HG03175 (cell line): Measurements from ENCODE around the gene STX1B.
A peak's percentile ranks its signal among the peaks of the same experiment; 100 is the strongest.

Experiments used
- ATAC-seq: cut with Tn5 transposase; IDR thresholded peaks from one replicate; pipeline ENCODE4 v1.9.1; 2021; ENCODE audit warnings: mild to moderate bottlenecking, moderate library complexity; ENCODE audit not compliant: unreplicated experiment

STX1B gene

DNA sequence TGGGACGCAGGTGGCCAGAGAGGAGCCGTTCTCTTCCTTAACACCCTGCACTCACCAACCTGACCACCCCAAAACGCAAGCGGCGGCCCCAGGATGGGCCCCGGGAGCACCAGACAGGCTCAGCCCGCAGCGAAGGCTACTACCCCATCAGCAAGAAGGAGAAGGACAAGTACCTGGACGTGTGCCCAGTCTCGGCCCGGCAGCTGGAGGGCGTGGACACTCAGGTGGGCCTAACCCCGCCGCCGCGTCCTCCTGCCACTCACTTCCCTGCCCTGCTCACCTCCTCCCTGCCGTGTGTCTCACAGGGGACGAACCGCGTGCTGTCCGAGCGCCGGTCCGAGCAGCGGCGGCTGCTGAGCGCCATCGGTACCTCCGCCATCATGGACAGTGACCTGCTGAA, 30.0 kb downstream of the STX1B start:
- no peak for ATAC-seq

DNA sequence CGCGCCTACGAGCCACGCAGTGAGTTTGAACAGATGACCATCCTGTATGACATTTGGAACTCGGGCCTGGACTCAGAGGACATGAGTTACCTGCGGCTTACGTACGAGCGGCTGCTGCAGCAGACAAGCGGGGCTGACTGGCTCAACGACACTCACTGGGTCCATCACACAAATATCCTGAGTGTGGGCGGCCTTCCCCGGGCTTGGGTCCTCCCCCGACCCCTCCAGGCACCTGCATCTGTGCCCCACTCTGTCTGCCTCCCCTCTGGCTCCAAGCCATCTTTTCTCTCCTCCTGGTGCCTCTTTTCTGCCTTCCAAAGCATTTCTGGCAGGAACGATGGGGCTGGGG, 30.4 kb downstream of the STX1B start:
- ATAC-seq: no peak

DNA sequence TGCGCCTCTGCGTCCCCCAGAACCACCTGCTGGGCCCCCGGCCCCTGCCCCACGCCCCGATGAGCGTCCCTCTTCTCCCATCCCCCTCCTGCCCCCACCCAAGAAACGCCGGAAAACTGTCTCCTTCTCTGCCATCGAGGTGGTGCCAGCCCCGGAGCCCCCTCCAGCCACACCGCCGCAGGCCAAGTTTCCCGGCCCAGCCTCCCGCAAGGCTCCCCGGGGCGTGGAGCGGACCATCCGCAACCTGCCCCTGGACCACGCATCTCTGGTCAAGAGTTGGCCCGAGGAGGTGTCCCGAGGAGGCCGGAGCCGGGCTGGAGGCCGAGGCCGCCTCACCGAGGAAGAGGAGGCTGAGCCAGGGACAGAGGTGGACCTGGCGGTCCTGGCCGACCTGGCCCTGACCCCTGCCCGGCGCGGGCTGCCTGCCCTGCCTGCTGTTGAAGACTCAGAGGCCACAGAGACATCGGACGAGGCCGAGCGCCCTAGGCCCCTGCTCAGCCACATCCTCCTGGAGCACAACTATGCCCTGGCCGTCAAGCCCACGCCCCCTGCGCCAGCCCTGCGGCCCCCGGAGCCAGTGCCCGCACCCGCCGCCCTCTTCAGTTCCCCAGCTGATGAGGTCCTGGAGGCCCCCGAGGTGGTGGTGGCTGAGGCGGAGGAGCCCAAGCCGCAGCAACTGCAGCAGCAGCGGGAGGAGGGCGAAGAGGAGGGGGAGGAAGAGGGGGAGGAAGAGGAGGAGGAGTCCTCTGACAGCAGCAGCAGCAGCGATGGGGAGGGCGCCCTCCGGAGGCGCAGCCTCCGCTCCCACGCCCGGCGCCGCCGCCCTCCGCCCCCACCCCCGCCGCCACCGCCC, 31.0 kb downstream of the STX1B start:
- ATAC-seq: no peak

DNA sequence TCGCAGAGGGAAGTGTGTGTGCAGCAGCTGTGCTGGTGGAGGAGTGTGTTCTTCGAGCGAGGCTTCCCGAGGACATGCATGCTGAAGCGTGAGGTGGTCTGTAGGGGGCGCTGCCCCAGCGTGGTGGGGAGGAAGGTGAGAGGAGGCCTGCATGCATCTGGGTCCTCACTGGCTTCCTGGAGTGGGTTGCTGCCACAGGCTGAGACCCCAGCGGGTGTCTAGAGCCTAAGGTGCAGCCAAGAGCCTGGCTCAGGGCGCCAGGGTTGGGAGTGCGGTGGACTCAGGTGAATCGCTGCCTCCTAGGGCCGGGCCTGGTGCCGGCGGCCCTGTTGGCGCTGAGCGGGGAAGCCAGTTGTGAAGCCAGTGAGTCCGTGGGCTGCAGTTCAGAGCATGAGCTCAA, 32.9 kb downstream of the STX1B start:
- no peak for ATAC-seq

DNA sequence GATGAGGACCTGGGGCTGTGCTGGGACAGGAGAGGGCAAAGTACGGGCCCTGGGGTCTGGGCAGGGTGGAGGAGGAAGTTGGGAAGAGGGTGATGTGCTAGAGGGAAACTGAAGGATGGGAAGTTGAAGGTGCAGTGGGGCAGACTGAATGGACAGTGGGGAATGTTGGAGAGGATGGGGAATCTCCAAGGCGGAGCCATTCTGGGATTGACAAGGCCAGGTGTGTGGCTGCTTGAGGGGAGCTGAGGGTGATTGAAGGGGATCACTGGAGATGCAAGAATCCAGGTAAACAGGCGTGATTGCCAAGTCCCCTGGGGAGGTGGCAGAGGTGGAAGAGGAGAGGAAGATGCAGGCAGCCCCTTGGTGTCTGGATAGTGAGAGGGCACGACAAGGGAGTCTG, 34.0 kb downstream of the STX1B start:
- no peak for ATAC-seq

DNA sequence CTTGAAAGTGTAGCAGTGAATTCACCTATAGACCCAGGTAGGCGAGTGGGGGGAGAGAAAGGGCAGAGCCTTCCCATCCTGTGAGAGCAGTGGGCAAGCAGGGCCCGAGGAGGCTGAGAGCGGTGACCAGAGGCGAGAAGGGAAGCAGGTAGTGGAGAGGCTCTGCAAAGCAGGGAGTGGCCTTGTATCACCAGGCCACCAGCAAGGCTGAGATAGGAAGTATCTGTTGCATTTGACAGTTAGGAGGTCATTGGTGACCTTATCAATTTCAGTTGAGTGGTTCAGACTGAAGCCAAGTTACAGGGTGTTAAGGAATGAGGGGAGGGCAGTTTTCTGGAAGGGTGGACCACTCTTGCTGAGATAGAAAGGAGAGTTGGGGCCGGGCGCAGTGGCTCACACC, 36.1 kb downstream of the STX1B start:
- no peak for ATAC-seq

DNA sequence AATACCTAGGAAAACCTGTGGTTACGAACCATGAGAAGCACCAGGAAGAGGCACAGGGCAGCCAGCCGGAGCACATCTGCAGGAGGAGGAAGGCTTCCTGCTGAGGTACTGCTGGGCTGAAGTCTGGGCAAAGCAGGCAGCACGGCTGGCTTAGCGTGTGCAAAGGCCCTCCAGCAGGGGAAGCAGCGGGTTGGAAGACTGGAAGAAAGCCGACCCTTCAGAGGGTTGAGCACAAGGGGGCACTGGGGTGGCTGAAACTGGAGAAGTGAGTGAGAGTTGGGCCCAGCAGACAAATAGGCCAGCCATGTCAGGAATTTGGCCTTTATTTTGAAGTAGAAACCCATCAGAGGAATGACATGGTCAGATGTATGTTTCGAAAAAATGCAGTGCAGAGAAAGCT, 37.6 kb downstream of the STX1B start:
- no peak for ATAC-seq

DNA sequence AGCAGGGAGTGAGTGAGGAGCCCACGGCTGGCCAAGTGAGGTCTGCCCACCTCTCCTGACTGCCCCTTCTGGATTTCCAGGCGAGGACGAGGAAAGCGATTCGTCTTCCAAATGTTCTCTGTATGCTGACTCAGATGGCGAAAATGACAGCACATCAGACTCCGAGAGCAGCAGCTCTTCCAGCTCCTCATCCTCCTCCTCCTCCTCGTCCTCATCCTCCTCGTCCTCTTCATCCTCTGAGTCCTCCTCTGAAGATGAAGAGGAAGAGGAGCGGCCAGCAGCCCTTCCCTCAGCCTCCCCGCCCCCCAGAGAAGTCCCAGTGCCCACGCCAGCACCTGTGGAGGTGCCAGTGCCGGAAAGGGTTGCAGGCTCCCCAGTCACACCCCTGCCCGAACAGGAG, 39.1 kb downstream of the STX1B start:
- ATAC-seq: no peak

DNA sequence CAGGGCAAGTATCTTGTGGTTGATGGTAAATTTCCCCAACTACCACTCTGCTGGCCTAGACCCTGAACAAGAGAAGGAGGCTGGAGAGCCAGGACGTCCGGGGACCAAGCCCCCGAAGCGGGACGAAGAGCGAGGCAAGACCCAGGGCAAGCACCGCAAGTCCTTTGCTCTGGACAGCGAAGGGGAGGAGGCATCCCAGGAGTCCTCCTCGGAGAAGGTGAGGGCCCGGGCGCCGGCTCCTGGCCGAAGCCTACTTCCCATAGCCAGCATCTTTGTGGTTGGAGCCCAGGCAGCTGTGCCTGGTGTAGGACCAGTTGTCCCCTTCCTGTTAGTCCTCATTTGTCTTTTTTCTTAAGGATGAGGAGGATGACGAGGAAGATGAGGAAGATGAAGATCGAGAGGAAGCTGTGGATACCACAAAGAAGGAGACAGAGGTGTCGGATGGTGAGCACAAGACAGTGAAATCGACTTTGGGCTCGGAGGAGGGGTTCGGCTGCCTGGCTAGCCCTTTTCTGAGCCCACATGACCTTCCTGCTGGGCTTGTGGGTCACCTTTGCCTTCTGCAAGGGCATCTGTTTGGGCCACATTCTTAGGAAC, 41.1 kb downstream of the STX1B start:
- no peak for ATAC-seq

DNA sequence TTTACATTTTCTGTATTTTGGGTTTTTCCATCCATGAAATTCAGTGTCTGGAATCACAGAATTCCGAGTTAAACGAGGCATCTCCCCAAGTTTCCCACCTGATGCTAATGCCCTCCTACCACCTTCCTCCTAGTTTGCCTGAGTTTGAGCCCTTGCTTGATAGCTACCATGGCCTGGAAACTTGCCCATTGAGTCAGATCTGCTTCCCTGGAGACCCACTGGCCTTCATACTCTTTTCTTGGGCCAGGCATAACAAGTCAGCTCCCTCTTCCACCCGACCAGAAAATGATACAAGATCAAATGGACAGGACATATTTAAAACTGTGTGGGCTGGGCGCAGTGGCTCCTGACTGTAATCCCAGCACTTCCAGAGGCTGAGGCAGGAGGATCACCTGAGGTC, 42.6 kb downstream of the STX1B start:
- ATAC-seq: no peak

DNA sequence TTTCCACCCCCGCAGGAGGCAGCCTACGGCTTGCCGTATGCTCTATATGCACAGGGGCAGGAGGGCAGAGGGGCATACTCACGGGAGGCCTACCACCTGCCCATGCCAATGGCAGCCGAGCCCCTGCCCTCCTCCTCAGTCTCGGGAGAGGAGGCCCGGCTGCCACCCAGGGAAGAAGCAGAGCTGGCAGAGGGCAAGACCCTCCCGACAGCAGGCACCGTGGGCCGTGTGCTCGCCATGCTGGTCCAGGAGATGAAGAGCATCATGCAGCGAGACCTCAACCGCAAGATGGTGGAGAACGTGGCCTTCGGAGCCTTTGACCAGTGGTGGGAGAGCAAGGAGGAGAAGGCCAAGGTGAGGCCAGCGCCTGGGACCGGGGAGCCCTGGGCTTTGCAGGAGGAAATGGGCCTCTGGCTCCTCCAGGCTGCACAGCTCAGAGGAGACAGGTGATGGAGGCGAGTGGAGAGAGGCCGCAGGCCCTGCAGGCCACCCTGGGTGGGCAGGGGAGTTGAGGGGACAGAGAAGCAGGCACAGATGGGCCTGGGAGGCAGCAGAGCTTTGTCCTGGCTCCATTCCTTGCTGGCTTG, 44.3 kb downstream of the STX1B start:
- ATAC-seq: no peak

DNA sequence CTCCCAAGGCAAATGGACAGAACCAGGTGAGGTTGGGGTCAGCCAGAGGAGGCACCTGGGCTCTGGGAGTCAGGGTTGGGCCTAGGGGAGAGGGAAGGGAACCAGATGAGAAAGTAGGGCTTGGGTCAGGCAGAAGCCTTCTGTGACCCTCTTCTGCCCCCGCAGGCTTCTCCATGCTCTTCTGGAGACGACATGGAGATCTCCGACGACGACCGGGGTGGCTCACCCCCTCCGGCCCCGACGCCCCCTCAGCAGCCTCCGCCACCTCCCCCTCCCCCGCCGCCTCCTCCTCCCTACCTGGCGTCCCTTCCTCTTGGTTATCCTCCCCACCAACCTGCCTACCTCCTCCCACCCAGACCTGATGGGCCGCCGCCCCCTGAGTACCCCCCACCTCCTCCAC, 45.0 kb downstream of the STX1B start:
- no peak for ATAC-seq

DNA sequence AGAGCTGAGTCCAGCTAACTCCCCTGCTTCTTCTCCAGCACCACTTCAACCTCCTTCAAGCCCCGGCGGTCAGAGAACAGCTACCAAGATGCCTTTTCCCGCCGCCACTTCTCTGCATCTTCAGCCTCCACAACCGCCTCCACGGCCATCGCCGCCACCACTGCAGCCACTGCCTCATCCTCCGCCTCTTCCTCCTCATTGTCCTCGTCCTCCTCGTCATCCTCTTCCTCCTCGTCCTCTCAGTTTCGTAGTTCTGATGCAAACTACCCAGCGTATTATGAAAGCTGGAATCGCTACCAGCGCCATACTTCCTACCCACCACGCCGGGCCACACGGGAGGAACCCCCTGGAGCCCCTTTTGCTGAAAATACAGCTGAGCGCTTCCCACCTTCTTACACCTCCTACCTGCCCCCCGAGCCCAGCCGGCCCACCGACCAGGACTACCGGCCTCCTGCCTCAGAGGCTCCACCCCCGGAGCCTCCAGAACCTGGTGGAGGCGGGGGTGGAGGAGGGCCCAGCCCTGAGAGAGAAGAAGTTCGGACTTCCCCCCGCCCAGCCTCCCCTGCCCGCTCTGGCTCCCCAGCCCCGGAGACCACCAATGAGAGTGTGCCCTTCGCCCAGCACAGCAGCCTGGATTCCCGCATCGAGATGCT, 45.7 kb downstream of the STX1B start:
- ATAC-seq: no peak

DNA sequence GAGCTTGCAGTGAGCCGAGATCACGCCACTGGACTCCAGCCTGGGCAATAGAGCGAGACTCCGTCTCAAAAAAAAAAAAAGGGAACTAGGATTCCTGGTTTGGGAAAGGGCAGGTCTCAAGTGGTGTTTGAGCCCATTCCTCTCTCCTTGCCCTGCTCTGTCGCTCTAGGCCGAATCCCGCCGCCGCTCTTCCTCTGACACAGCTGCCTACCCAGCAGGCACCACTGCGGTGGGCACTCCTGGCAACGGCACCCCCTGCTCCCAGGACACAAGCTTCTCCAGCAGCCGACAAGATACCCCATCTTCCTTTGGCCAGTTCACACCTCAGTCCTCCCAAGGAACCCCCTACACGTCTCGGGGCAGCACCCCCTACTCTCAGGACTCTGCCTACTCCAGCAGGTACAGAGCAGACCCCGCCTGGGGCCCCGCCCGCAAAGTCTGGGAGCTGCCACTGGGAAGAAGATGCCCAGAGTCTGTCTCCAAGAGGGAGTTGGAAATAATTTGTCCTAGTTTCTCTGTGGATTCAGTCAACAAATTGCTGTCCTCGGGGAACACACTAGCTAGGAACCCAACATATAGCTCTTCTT, 46.4 kb downstream of the STX1B start:
- ATAC-seq: no peak

DNA sequence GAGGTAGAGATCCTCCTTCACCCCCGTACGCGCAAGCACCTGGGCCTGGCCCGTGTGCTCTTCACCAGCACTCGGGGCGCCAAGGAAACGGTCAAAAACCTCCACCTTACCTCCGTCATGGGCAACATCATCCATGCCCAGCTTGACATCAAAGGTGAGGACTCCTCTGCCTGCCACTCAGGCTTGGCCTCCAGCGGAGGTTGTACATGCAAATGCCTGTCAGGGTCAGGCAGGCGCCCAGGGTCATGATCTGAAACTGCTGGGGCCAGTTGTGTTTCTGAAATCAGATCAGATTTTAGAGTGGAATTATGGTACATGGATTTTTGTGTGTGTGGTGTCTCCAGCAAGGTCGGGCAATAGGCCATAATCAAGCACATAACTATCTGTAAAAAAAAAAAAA, 49.1 kb downstream of the STX1B start:
- no peak for ATAC-seq

DNA sequence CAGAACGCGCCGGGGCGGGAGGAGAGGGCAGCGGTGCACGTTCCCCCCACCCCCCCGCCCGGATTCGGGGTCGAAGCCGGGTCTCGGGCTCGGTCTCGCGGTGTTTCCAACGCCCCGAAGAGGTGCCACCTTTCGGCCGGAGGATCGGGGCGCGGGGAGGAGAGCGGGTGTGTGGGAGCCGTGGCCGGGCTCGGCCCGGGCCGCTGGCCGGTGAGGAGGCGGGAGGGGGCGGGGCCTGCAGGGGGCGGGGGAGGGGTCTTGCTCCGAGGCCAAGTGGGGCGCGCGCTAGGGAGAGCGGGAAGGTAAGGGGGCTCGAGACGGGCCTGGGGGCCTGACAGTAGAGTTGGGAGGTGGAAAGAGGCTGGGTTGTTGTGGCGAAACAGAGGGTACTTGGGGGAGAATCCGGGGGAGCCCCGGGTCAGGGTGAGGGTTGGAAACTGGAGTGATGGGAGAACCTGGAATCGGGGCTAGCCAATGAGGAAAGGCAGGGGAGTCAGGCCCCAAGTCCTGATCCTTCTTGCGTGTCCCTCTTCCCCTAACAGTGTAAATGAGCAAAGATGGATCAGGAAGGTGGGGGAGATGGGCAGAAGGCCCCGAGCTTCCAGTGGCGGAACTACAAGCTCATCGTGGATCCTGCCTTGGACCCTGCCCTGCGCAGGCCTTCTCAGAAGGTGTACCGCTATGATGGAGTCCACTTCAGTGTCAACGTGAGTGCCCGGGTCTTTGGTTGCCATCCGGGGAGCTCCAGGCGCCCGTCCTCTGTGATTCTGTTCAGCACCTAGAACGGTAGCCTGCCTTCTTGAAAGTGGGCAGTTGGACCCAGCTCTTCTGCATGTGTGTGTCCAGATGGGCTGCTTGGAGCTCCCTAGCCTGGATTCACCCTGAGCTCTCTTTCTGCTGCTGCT, 52.0 kb downstream of the STX1B start:
- ATAC-seq: peak; percentile 31

DNA sequence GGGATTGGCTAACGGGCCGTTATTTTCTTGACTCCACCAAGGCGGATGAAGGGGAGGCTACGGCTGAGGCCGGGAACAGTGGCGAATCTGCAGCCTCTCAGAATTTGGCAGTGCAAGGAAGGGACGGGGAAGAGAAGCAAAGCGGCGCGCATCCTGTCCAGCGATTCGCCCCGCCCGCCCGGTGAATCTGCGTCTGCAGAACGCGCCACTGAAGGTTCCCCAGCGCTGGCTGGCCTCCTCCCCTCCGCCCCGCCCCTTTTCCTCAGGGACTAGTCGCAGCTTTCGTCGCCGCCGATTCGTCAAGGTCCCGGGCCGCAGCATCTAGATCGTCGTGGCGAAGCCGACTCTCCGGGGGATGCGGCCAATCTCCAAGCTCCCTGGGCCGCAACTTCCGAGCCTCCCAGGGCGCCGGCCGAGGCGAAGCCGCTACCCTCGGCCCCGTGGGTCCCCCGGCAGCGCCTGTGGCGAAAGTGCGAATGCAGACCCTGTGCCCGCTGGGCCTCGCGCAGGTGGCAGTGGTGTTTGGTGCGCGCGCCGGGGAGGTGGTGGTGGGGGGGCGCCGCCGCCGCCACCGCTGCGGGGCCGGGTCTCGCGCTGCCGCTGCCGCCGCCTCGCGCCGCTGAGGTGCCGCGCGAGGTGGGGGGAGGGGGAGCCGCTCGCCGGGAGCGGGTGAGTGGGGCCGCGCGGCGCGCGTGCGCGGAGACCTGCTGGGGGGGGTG, 52.8 kb downstream of the STX1B start, which contains the start of gene SETD1A:
SETD1A (plus strand) TSS at position 299 of the 719 bp plus-strand sequence. CDS start 978 bp downstream, outside the sequence.
- ATAC-seq: peak; percentile 81

DNA sequence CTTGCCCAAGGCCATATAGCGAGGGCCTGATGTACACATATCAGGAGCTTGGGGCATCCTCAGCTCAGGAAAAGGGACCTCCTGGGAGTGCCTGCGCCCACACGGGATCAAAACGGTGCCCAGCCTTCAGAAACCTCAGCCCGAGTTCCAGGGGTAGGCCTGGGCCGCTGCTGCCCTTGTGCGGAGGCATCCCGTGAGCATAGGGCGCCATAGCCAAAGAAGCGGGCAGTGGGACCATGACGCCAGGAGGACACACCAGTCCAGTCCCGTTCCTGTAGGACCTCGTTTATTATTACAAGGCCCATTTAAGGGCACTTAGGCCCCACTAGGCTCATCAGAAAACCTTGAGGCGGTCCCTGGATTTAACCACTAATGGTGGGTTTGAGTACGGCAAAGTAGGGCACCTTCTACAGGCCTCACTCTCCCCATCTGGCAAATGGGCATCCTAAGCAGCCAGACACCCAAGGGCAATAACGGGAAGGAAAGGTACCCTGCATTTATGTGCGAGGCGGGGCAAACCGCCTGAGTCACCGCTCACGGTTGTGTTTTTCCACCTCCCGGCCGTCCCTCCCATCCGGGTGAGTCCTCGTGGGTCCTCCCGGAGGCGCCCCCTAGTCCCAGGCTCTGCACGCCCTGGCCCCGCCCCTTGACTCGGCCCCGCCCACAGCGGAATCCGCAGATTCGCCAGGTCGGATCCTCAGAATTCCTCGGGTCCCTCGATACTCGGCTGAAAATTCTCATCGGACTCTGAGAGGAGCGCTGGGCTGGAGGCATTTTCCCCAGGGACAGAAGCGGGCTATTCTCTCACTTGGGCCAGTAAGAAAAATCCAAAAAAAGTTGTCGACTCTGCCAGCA, 53.6 kb downstream of the STX1B start:
- peak; percentile 44 for ATAC-seq

DNA sequence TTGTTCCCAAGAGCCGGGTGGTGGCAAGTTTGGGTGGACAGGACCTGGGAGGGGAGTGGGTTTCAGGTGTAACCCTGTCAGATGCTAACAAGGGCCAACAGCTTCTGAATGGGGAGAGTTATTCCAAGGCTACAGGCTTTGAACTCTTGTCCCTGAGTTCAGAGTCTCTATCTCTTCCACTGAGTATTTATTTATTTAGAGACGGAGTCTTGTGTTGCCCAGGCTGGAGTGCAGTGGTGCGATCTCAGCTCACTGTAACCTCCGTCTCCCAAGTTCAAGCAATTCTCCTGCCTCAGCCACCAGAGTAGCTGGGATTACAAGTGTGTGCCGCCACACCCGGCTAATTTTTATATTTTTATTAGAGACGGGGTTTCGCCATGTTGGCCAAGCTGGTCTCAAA, 55.4 kb downstream of the STX1B start:
- no peak for ATAC-seq
